ENCODE measurements around the gene TSPEAR. TPM values are rescaled to one million over a fixed set of nuclear protein-coding genes. Genes with fewer than 3 reads are reported as not detected.

Gene TSPEAR
- polyA plus RNA-seq, 2 donors: 0.01 to 0.04 TPM

GRCh38 chr21:44706026-44706705, 5.2 kb downstream of the TSPEAR start:
- Histone ChIP-seq H3K36me3 (ENCODE audit: control insufficient read depth in 2 of 2, insufficient read depth in 2 of 2, low read length in 1 of 2) (no peaks in the 10 kb centered on the region), H3K9me3 (ENCODE audit: control insufficient read depth in 2 of 2, insufficient read depth in 1 of 2, low read depth in 1 of 2, low read length in 1 of 2) (peaks cover 4 to 12% of the 10 kb centered on the region in 2 donors), H3K4me3 (ENCODE audit: low read depth in 1 of 2, low read length in 2 of 2) (no peak overlapping the region), H3K4me1 (ENCODE audit: control insufficient read depth in 2 of 2, insufficient read depth in 2 of 2, low read length in 1 of 2) (peaks cover 3 to 8% of the 10 kb centered on the region in 2 donors), H3K27ac (ENCODE audit: low read depth in 2 of 2, low read length in 1 of 2) (no peak overlapping the region), H3K27me3 (ENCODE audit: control insufficient read depth in 1 of 2, insufficient read depth in 2 of 2, low read length in 2 of 2) (peaks cover 4 to 16% of the 10 kb centered on the region in 2 donors)
- WGBS, 2 donors: 13 to 33% methylated on average over 53 to 54 of the region's 54 CpGs

- WGBS, 2 donors: 31 to 42% methylated on average over 12 to 13 of the region's 13 CpGs
- peaks cover 5 to 7% of the 10 kb centered on the region in 2 donors for H3K27me3 ChIP-seq (ENCODE audit: control insufficient read depth in 1 of 2, insufficient read depth in 2 of 2, low read length in 2 of 2)
- H3K27ac ChIP-seq (ENCODE audit: low read depth in 2 of 2, low read length in 1 of 2): no peak overlapping the region
Measured at GRCh38 chr21:44704636-44705001, 6.8 kb downstream of the TSPEAR start.

GRCh38 chr21:44703731-44704635, 7.4 kb downstream of the TSPEAR start:
- peaks cover 4 to 12% of the 10 kb centered on the region in 2 donors for H3K9me3 ChIP-seq (ENCODE audit: control insufficient read depth in 2 of 2, insufficient read depth in 1 of 2, low read depth in 1 of 2, low read length in 1 of 2)
- H3K4me1 ChIP-seq (ENCODE audit: control insufficient read depth in 2 of 2, insufficient read depth in 2 of 2, low read length in 1 of 2): peaks cover 0 to under 1% of the 10 kb centered on the region in 2 donors
- H3K4me3 ChIP-seq (ENCODE audit: low read depth in 1 of 2, low read length in 2 of 2): no peak overlapping the region
- WGBS, 2 donors: 46 to 58% methylated on average over 13 of the region's 13 CpGs
- no peak overlapping the region for H3K27ac ChIP-seq (ENCODE audit: low read depth in 2 of 2, low read length in 1 of 2)
- peaks cover 3 to 7% of the 10 kb centered on the region in 2 donors for H3K27me3 ChIP-seq (ENCODE audit: control insufficient read depth in 1 of 2, insufficient read depth in 2 of 2, low read length in 2 of 2)
- no peaks in the 10 kb centered on the region for H3K36me3 ChIP-seq (ENCODE audit: control insufficient read depth in 2 of 2, insufficient read depth in 2 of 2, low read length in 1 of 2)

More at GRCh38 chr21:44704636-44705001, 6.8 kb downstream of the TSPEAR start:
- peaks cover 4 to 12% of the 10 kb centered on the region in 2 donors for H3K9me3 ChIP-seq (ENCODE audit: control insufficient read depth in 2 of 2, insufficient read depth in 1 of 2, low read depth in 1 of 2, low read length in 1 of 2)
- no peak overlapping the region for H3K4me3 ChIP-seq (ENCODE audit: low read depth in 1 of 2, low read length in 2 of 2)
- peaks cover 2 to 6% of the 10 kb centered on the region in 2 donors for H3K4me1 ChIP-seq (ENCODE audit: control insufficient read depth in 2 of 2, insufficient read depth in 2 of 2, low read length in 1 of 2)
- no peaks in the 10 kb centered on the region for H3K36me3 ChIP-seq (ENCODE audit: control insufficient read depth in 2 of 2, insufficient read depth in 2 of 2, low read length in 1 of 2)

- no peaks in the 10 kb centered on the region for H3K4me1 ChIP-seq (ENCODE audit: control insufficient read depth in 2 of 2, insufficient read depth in 2 of 2, low read length in 1 of 2)
- H3K36me3 ChIP-seq (ENCODE audit: control insufficient read depth in 2 of 2, insufficient read depth in 2 of 2, low read length in 1 of 2): no peaks in the 10 kb centered on the region
- H3K27me3 ChIP-seq (ENCODE audit: control insufficient read depth in 1 of 2, insufficient read depth in 2 of 2, low read length in 2 of 2): peaks cover 3 to 7% of the 10 kb centered on the region in 2 donors
- no peak overlapping the region for H3K4me3 ChIP-seq (ENCODE audit: low read depth in 1 of 2, low read length in 2 of 2)
- H3K9me3 ChIP-seq (ENCODE audit: control insufficient read depth in 2 of 2, insufficient read depth in 1 of 2, low read depth in 1 of 2, low read length in 1 of 2): peaks cover 4 to 12% of the 10 kb centered on the region in 2 donors
- no peak overlapping the region for H3K27ac ChIP-seq (ENCODE audit: low read depth in 2 of 2, low read length in 1 of 2)
- WGBS, 2 donors: 44 to 48% methylated on average over 16 of the region's 16 CpGs
Measured at GRCh38 chr21:44702973-44703730, 8.2 kb downstream of the TSPEAR start.

- Histone ChIP-seq H3K27me3 (ENCODE audit: control insufficient read depth in 1 of 2, insufficient read depth in 2 of 2, low read length in 2 of 2) (peaks cover 0 to 7% of the 10 kb centered on the region in 2 donors), H3K9me3 (ENCODE audit: control insufficient read depth in 2 of 2, insufficient read depth in 1 of 2, low read depth in 1 of 2, low read length in 1 of 2) (peaks cover 4 to 12% of the 10 kb centered on the region in 2 donors), H3K4me1 (ENCODE audit: control insufficient read depth in 2 of 2, insufficient read depth in 2 of 2, low read length in 1 of 2) (no peaks in the 10 kb centered on the region), H3K36me3 (ENCODE audit: control insufficient read depth in 2 of 2, insufficient read depth in 2 of 2, low read length in 1 of 2) (no peaks in the 10 kb centered on the region), H3K4me3 (ENCODE audit: low read depth in 1 of 2, low read length in 2 of 2) (no peak overlapping the region), H3K27ac (ENCODE audit: low read depth in 2 of 2, low read length in 1 of 2) (no peak overlapping the region)
- WGBS, 2 donors: 78 to 82% methylated on average over 20 to 22 of the region's 22 CpGs
Measured at GRCh38 chr21:44702111-44702972, 9.0 kb downstream of the TSPEAR start.

GRCh38 chr21:44701541-44701940, 9.8 kb downstream of the TSPEAR start:
- no peaks in the 10 kb centered on the region for H3K36me3 ChIP-seq (ENCODE audit: control insufficient read depth in 2 of 2, insufficient read depth in 2 of 2, low read length in 1 of 2)
- H3K27me3 ChIP-seq (ENCODE audit: control insufficient read depth in 1 of 2, insufficient read depth in 2 of 2, low read length in 2 of 2): peaks cover 0 to 4% of the 10 kb centered on the region in 2 donors

GRCh38 chr21:44701023-44701400, 10.4 kb downstream of the TSPEAR start:
- no peaks in the 10 kb centered on the region for H3K4me1 ChIP-seq (ENCODE audit: control insufficient read depth in 2 of 2, insufficient read depth in 2 of 2, low read length in 1 of 2)
- H3K27me3 ChIP-seq (ENCODE audit: control insufficient read depth in 1 of 2, insufficient read depth in 2 of 2, low read length in 2 of 2): peaks cover 0 to 4% of the 10 kb centered on the region in 2 donors
- no peak overlapping the region for H3K4me3 ChIP-seq (ENCODE audit: low read depth in 1 of 2, low read length in 2 of 2)
- no peaks in the 10 kb centered on the region for H3K36me3 ChIP-seq (ENCODE audit: control insufficient read depth in 2 of 2, insufficient read depth in 2 of 2, low read length in 1 of 2)
- peaks cover under 1 to 6% of the 10 kb centered on the region in 2 donors for H3K9me3 ChIP-seq (ENCODE audit: control insufficient read depth in 2 of 2, insufficient read depth in 1 of 2, low read depth in 1 of 2, low read length in 1 of 2)
- no peak overlapping the region for H3K27ac ChIP-seq (ENCODE audit: low read depth in 2 of 2, low read length in 1 of 2)
- 84 to 88% methylated on average over 14 of the region's 14 CpGs for WGBS, 2 donors

More at GRCh38 chr21:44701541-44701940, 9.8 kb downstream of the TSPEAR start:
- H3K9me3 ChIP-seq (ENCODE audit: control insufficient read depth in 2 of 2, insufficient read depth in 1 of 2, low read depth in 1 of 2, low read length in 1 of 2): peaks cover 4 to 12% of the 10 kb centered on the region in 2 donors
- H3K27ac ChIP-seq (ENCODE audit: low read depth in 2 of 2, low read length in 1 of 2): no peak overlapping the region
- no peaks in the 10 kb centered on the region for H3K4me1 ChIP-seq (ENCODE audit: control insufficient read depth in 2 of 2, insufficient read depth in 2 of 2, low read length in 1 of 2)
- H3K4me3 ChIP-seq (ENCODE audit: low read depth in 1 of 2, low read length in 2 of 2): no peak overlapping the region
- 35 to 39% methylated on average over 12 of the region's 12 CpGs for WGBS, 2 donors

- 49 to 62% methylated on average over 20 to 21 of the region's 21 CpGs for whole genome bisulfite sequencing, 2 donors
- Histone ChIP-seq H3K27me3 (ENCODE audit: control insufficient read depth in 1 of 2, insufficient read depth in 2 of 2, low read length in 2 of 2) (peaks cover 0 to 4% of the 10 kb centered on the region in 2 donors), H3K4me3 (ENCODE audit: low read depth in 1 of 2, low read length in 2 of 2) (no peak overlapping the region), H3K9me3 (ENCODE audit: control insufficient read depth in 2 of 2, insufficient read depth in 1 of 2, low read depth in 1 of 2, low read length in 1 of 2) (peaks cover 0 to 5% of the 10 kb centered on the region in 2 donors), H3K27ac (ENCODE audit: low read depth in 2 of 2, low read length in 1 of 2) (no peak overlapping the region), H3K36me3 (ENCODE audit: control insufficient read depth in 2 of 2, insufficient read depth in 2 of 2, low read length in 1 of 2) (no peaks in the 10 kb centered on the region), H3K4me1 (ENCODE audit: control insufficient read depth in 2 of 2, insufficient read depth in 2 of 2, low read length in 1 of 2) (no peaks in the 10 kb centered on the region)
Measured at GRCh38 chr21:44700101-44701022, 11.0 kb downstream of the TSPEAR start.
